Smooth muscle cell (in vitro differentiated cells): ENCODE data around the gene PRR18. TPM values are rescaled to one million over a fixed set of nuclear protein-coding genes. Genes with fewer than 3 reads are reported as not detected.

Experiments
- DNase-seq: peaks from one replicate; lab custom pipeline; 2025; ENCODE audit not compliant: unreplicated experiment; lab: John Stamatoyannopoulos, UW
- H2AFZ ChIP-seq: fragments of 200-600 bp; sonication (generic); 2 replicates; pipeline ENCODE4 v1.6.0; 2016; ENCODE audit warnings: antibody characterized with exemption, low read depth, mild to moderate bottlenecking
- H3F3A ChIP-seq: fragments of 200-600 bp; sonication (generic); 2 replicates; pipeline ENCODE4 v1.6.0; 2017; ENCODE audit warnings: antibody characterized with exemption, low read depth
- H3K27ac ChIP-seq: fragments of 200-600 bp; sonication (generic); 2 replicates; pipeline ENCODE4 v1.5.1; 2016; ENCODE audit warnings: low read depth, mild to moderate bottlenecking
- H3K27me3 ChIP-seq: fragments of 200-600 bp; sonication (generic); 2 replicates; pipeline ENCODE4 v1.6.1; 2016; ENCODE audit warnings: low read depth, mild to moderate bottlenecking
- H3K36me3 ChIP-seq: fragments of 200-600 bp; sonication (generic); 2 replicates; pipeline ENCODE4 v1.5.1; 2016; ENCODE audit warnings: low read depth
- H3K4me1 ChIP-seq: fragments of 200-600 bp; sonication (generic); 2 replicates; pipeline ENCODE4 v1.5.1; 2016; ENCODE audit warnings: low read depth
- H3K4me2 ChIP-seq: fragments of 200-600 bp; sonication (generic); 2 replicates; pipeline ENCODE4 v1.6.0; 2016; ENCODE audit warnings: mild to moderate bottlenecking
- H3K4me3 ChIP-seq: fragments of 200-600 bp; sonication (generic); 2 replicates; pipeline ENCODE4 v1.5.1; 2016; ENCODE audit warnings: mild to moderate bottlenecking
- H3K79me2 ChIP-seq: fragments of 200-600 bp; sonication (generic); 2 replicates; pipeline ENCODE4 v1.6.0; 2016; ENCODE audit warnings: low read depth, mild to moderate bottlenecking
- H3K9ac ChIP-seq: fragments of 200-600 bp; sonication (generic); 2 replicates; pipeline ENCODE4 v1.6.0; 2016; ENCODE audit warnings: low read depth
- H3K9me3 ChIP-seq: fragments of 200-600 bp; sonication (generic); replicated peaks from 2 replicates; pipeline ENCODE4 v1.5.1; 2016; ENCODE audit warnings: low read depth
- H4K20me1 ChIP-seq: fragments of 200-600 bp; sonication (generic); 2 replicates; pipeline ENCODE4 v1.6.0; 2016; ENCODE audit warnings: low read depth
- WGBS: methylation state at CpG from one replicate; pipeline ENCODE4 v1.1.7; 2016; ENCODE audit warnings: low lambda C conversion rate; 5-methylcytosine and 5-hydroxymethylcytosine counted together
- polyA plus RNA-seq: library from polyadenylated mRNA; unstranded; fragments of >200 nt; fragmentation: Nextera tagmentation; extraction: Ambion mirVana; gene quantifications from 2 replicates; pipeline ENCODE4 v1.2.1, GENCODE V29; 2016
- total RNA-seq: library from RNA; depleted of rRNA; stranded (reverse); fragments of >200 nt; gene quantifications from 2 replicates; pipeline ENCODE4 v1.2.3, GENCODE V29; 2014
- TF ChIP-seq, protein P1 (sequence below): fragments of 200-600 bp; sonication (generic); IDR thresholded peaks from 2 replicates; pipeline ENCODE4 v1.5.1; 2017; ENCODE audit warnings: borderline replicate concordance, mild to moderate bottlenecking, antibody characterized with exemption; ENCODE audit not compliant: insufficient read depth, poor library complexity, severe bottlenecking

The PRR18 gene
- total and polyA plus RNA-seq, 2 experiments from 2014 or later = not detected

DNA sequence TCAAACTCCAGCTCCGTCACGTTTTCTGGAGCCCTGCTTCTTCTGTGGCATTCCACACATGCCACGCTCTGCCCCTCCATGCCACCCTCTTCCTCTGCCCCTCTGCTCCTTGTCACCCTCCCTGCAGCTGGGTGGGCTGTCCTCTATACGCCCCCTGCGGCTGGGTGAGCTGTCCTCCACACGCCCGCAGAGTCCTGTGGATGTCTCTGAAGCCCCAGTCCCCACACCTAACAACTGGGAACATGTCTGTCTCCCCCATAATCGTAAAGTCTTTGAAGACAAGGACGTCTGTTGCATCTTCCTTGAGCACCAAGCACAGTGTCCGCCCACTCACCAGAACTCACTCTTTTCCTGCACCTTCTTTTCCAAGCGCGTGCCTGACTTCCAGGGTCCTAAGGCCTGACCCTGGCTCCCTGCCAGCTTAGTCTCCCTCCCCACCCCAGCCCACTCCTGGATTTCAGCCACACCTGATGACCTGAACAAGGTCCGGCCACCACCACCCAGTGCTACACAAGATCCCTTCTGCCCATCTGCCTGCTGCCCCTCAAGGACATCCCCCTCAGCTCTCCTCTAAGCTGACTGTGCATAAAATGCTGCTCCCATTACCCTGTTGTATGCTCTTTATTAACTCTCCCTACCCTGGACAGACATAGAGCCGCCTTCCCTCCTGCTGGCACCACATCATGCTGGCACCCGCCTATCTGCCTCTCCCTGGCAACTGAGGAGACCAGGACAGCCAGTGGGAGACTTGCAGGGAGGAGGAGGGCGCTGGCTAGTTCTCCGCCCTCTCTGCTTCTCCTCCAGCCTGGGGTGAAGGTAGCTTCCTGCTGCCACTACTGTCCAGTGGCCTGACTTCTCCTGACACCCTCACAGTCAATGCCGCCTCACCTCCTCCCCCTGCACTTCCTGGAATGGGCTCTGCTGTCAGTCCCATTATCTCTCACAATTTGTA, 10.7 kb upstream of the PRR18 start:
- Histone ChIP-seq H3K4me3 (no peak overlapping the region), H3K4me2 (no peak overlapping the region), H3K9ac (no peak overlapping the region)

GRCh38 chr6:166318227-166318626, 10.0 kb upstream of the PRR18 start:
- H4K20me1 ChIP-seq = peaks cover 10% of the 10 kb centered on the region
- no peaks in the 10 kb centered on the region for H3K27me3 ChIP-seq
- H3K27ac ChIP-seq = no peak overlapping the region
- H3K4me3 ChIP-seq = no peak overlapping the region
- H3F3A ChIP-seq = no peaks in the 10 kb centered on the region
- no peaks in the 10 kb centered on the region for H3K4me1 ChIP-seq
- no peaks in the 10 kb centered on the region for H3K36me3 ChIP-seq
- H3K4me2 ChIP-seq = no peak overlapping the region
- H3K79me2 ChIP-seq = no peaks in the 10 kb centered on the region
- no peak overlapping the region for H2AFZ ChIP-seq
- no peak overlapping the region for H3K9ac ChIP-seq
- DNase-seq = no peak
- 91% methylated on average over 14 of the region's 14 CpGs for WGBS
- TF ChIP-seq, protein P1, sequence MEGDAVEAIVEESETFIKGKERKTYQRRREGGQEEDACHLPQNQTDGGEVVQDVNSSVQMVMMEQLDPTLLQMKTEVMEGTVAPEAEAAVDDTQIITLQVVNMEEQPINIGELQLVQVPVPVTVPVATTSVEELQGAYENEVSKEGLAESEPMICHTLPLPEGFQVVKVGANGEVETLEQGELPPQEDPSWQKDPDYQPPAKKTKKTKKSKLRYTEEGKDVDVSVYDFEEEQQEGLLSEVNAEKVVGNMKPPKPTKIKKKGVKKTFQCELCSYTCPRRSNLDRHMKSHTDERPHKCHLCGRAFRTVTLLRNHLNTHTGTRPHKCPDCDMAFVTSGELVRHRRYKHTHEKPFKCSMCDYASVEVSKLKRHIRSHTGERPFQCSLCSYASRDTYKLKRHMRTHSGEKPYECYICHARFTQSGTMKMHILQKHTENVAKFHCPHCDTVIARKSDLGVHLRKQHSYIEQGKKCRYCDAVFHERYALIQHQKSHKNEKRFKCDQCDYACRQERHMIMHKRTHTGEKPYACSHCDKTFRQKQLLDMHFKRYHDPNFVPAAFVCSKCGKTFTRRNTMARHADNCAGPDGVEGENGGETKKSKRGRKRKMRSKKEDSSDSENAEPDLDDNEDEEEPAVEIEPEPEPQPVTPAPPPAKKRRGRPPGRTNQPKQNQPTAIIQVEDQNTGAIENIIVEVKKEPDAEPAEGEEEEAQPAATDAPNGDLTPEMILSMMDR = no peak
- no peaks in the 10 kb centered on the region for H3K9me3 ChIP-seq

More for the DNA sequence above, 10.7 kb upstream of the PRR18 start:
- Histone ChIP-seq H3K9me3 (no peaks in the 10 kb centered on the region), H3F3A (no peaks in the 10 kb centered on the region), H3K36me3 (no peaks in the 10 kb centered on the region), H2AFZ (no peak overlapping the region), H3K27me3 (no peaks in the 10 kb centered on the region), H3K4me1 (no peaks in the 10 kb centered on the region), H3K79me2 (no peaks in the 10 kb centered on the region), H4K20me1 (peaks cover 13% of the 10 kb centered on the region), H3K27ac (no peak overlapping the region)
- WGBS = 89% methylated on average over 18 of the region's 18 CpGs
- TF ChIP-seq, protein P1 = no peak
- no peak for DNase-seq

DNA sequence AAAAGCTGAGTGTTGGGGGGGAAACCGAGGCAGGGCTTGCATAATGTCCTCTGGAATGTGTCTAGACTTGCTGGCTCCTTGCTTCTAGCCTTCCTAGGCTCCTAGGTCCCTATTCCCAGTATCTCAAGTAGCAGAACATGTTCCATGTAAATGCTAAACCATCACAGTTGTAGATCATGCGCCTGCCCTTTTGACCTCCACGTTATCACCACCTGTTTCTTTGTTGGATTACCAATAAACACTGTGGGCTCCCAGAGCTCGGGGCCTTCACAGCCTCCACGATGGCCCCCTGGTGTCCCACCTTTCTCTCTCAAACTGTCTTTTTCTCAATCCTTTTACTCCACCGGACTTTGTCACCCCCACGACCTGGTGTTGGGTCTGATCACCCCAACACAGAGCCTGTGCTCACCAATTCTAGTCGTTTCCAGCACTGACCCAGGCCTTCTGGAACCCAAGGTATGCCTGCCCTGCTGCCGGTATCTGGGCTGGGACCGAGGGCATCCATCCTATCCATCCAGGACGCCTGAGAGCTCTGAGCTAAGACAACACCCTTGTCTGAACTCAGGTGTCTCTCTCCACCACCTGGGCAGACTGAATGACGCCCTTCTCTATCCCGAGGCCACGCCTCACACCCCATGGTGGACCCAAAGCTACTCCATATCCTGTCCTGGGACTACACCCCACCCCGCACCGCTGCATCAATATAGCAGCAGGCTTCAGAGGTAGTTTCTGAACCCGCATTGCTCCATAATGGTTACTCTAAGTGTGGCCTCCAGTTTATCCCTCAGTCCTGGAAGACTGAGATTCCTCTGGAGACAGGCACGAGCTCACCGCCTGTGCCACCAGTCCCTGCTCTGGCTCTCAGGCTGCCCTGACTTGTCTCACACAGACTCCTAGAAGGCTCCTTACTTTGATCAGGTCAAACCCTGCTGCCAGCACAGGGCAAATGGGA, 9.3 kb upstream of the PRR18 start:
- TF ChIP-seq, protein P1 = no peak
- H3K9ac ChIP-seq = no peak overlapping the region
- H3K9me3 ChIP-seq = no peaks in the 10 kb centered on the region
- no peak overlapping the region for H3K4me2 ChIP-seq
- no peaks in the 10 kb centered on the region for H3K27me3 ChIP-seq
- H3K4me3 ChIP-seq = no peak overlapping the region
- peaks cover 4% of the 10 kb centered on the region for H4K20me1 ChIP-seq
- DNase-seq = no peak
- no peaks in the 10 kb centered on the region for H3F3A ChIP-seq
- H3K27ac ChIP-seq = no peak overlapping the region
- H3K79me2 ChIP-seq = no peaks in the 10 kb centered on the region
- no peaks in the 10 kb centered on the region for H3K4me1 ChIP-seq
- H3K36me3 ChIP-seq = no peaks in the 10 kb centered on the region
- no peak overlapping the region for H2AFZ ChIP-seq
- WGBS = 94% methylated on average over 19 of the region's 19 CpGs
